ENCODE data around the gene IMPG2. TPM values are rescaled to one million over a fixed set of nuclear protein-coding genes. Genes with fewer than 3 reads are reported as not detected.

The IMPG2 gene
- total RNA-seq, 1 donor from 2014 or later = 0.50 TPM

GRCh38 chr3:101268971-101269671 is 51.3 kb downstream of the IMPG2 start:
- Mint-ChIP-seq H3K36me3 (ENCODE audit: low read depth) (peaks cover 10% of the 10 kb centered on the region), H3K4me3 (ENCODE audit: unreplicated experiment) (no peak overlapping the region), H3K27ac (ENCODE audit: unreplicated experiment) (peak overlapping the region; percentile 58), H3K4me1 (ENCODE audit: low read depth) (peaks cover 30% of the 10 kb centered on the region), H3K9me3 (ENCODE audit: low read depth) (peaks cover 11% of the 10 kb centered on the region), H3K27me3 (ENCODE audit: low read depth) (no peaks in the 10 kb centered on the region)
- DNase-seq (ENCODE audit: low spot score) = no peak
- TF ChIP-seq CTCF (IDR thresholded peaks at IDR 0.05) = no peak

GRCh38 chr3:101268141-101268540 is 52.2 kb downstream of the IMPG2 start:
- Mint-ChIP-seq H3K27me3 (ENCODE audit: low read depth) (no peaks in the 10 kb centered on the region), H3K4me1 (ENCODE audit: low read depth) (peaks cover 30% of the 10 kb centered on the region)

GRCh38 chr3:101266566-101266965 is 53.8 kb downstream of the IMPG2 start:
- Mint-ChIP-seq H3K27ac (ENCODE audit: unreplicated experiment) (no peak overlapping the region), H3K36me3 (ENCODE audit: low read depth) (peaks cover 11% of the 10 kb centered on the region), H3K4me3 (ENCODE audit: unreplicated experiment) (no peak overlapping the region), H3K4me1 (ENCODE audit: low read depth) (peaks cover 38% of the 10 kb centered on the region), H3K27me3 (ENCODE audit: low read depth) (no peaks in the 10 kb centered on the region), H3K9me3 (ENCODE audit: low read depth) (peaks cover 11% of the 10 kb centered on the region)
- no peak for DNase-seq (ENCODE audit: low spot score)
- TF ChIP-seq CTCF (IDR thresholded peaks at IDR 0.05) = no peak

More at GRCh38 chr3:101268141-101268540, 52.2 kb downstream of the IMPG2 start:
- DNase-seq (ENCODE audit: low spot score) = no peak
- no peak for TF ChIP-seq CTCF (IDR thresholded peaks at IDR 0.05)
- Mint-ChIP-seq H3K27ac (ENCODE audit: unreplicated experiment) (peak overlapping the region; percentile 12), H3K36me3 (ENCODE audit: low read depth) (peaks cover 11% of the 10 kb centered on the region), H3K4me3 (ENCODE audit: unreplicated experiment) (no peak overlapping the region), H3K9me3 (ENCODE audit: low read depth) (peaks cover 11% of the 10 kb centered on the region)

- Mint-ChIP-seq H3K9me3 (ENCODE audit: low read depth) (peaks cover 11% of the 10 kb centered on the region), H3K36me3 (ENCODE audit: low read depth) (peaks cover 11% of the 10 kb centered on the region), H3K4me3 (ENCODE audit: unreplicated experiment) (no peak overlapping the region), H3K27me3 (ENCODE audit: low read depth) (no peaks in the 10 kb centered on the region), H3K27ac (ENCODE audit: unreplicated experiment) (no peak overlapping the region), H3K4me1 (ENCODE audit: low read depth) (peaks cover 43% of the 10 kb centered on the region)
- DNase-seq (ENCODE audit: low spot score) = no peak
- no peak for TF ChIP-seq CTCF (IDR thresholded peaks at IDR 0.05)
Measured at GRCh38 chr3:101266071-101266470, 54.3 kb downstream of the IMPG2 start.

GRCh38 chr3:101262393-101263240 is 57.8 kb downstream of the IMPG2 start:
- no peak overlapping the region for H3K4me3 Mint-ChIP-seq (ENCODE audit: unreplicated experiment)
- H3K27ac Mint-ChIP-seq (ENCODE audit: unreplicated experiment) = no peak overlapping the region
- no peak for TF ChIP-seq CTCF (IDR thresholded peaks at IDR 0.05)
- peaks cover 41% of the 10 kb centered on the region for H3K4me1 Mint-ChIP-seq (ENCODE audit: low read depth)
- H3K27me3 Mint-ChIP-seq (ENCODE audit: low read depth) = no peaks in the 10 kb centered on the region
- H3K9me3 Mint-ChIP-seq (ENCODE audit: low read depth) = peaks cover 11% of the 10 kb centered on the region
- peaks cover 11% of the 10 kb centered on the region for H3K36me3 Mint-ChIP-seq (ENCODE audit: low read depth)
- no peak for DNase-seq (ENCODE audit: low spot score)

Measured in chondrocyte (in vitro differentiated cells).